Osteocyte (in vitro differentiated cells): ENCODE data around the gene PACS1. TPM values are rescaled to one million over a fixed set of nuclear protein-coding genes. Genes with fewer than 3 reads are reported as not detected.

Experiments
- DNase-seq: peaks from one replicate; pipeline ENCODE4 v3.0.0; 2021; ENCODE audit warnings: mixed read lengths; ENCODE audit not compliant: unreplicated experiment; ENCODE audit errors: extremely low spot score
- H3K27ac Mint-ChIP-seq: one replicate; pipeline ENCODE4 v1.8.0; 2021; ENCODE audit warnings: mild to moderate bottlenecking, mixed read lengths; ENCODE audit not compliant: unreplicated experiment
- H3K27me3 Mint-ChIP-seq: one replicate; pipeline ENCODE4 v1.8.0; 2021; ENCODE audit warnings: mixed read lengths; ENCODE audit not compliant: unreplicated experiment
- H3K36me3 Mint-ChIP-seq: one replicate; pipeline ENCODE4 v1.8.0; 2021; ENCODE audit warnings: mixed read lengths; ENCODE audit not compliant: unreplicated experiment
- H3K4me1 Mint-ChIP-seq: one replicate; pipeline ENCODE4 v1.8.0; 2021; ENCODE audit warnings: mixed read lengths; ENCODE audit not compliant: unreplicated experiment
- H3K4me3 Mint-ChIP-seq: one replicate; pipeline ENCODE4 v1.8.0; 2021; ENCODE audit warnings: mild to moderate bottlenecking, moderate library complexity, mixed read lengths; ENCODE audit not compliant: unreplicated experiment
- H3K9me3 Mint-ChIP-seq: one replicate; pipeline ENCODE4 v1.8.0; 2021; ENCODE audit warnings: mixed read lengths; ENCODE audit not compliant: unreplicated experiment
- CTCF ChIP-seq: fragments of 200-600 bp; sonication (generic); IDR thresholded peaks from 2 replicates; pipeline ENCODE4 v1.5.0; 2021; ENCODE audit warnings: antibody characterized with exemption, mild to moderate bottlenecking, moderate library complexity
- total RNA-seq: library from RNA; stranded (reverse); gene quantifications from 2 replicates; pipeline ENCODE4 v1.2.1, GENCODE V29; 2021

The PACS1 gene
- total RNA-seq, 1 donor from 2014 or later = 83.8 TPM

- no peak for TF ChIP-seq CTCF
Observed at GRCh38 chr11:66216911-66217310, 146.8 kb downstream of the PACS1 start.

GRCh38 chr11:66218036-66218435 lies 148.0 kb downstream of the PACS1 start:
- H3K4me1 Mint-ChIP-seq = peaks cover 1% of the 10 kb centered on the region
- H3K4me3 Mint-ChIP-seq = no peak overlapping the region
- DNase-seq = no peak
- no peaks in the 10 kb centered on the region for H3K9me3 Mint-ChIP-seq
- no peaks in the 10 kb centered on the region for H3K27me3 Mint-ChIP-seq
- H3K36me3 Mint-ChIP-seq = peaks cover 35% of the 10 kb centered on the region
- TF ChIP-seq CTCF = no peak
- no peak overlapping the region for H3K27ac Mint-ChIP-seq

More at GRCh38 chr11:66216911-66217310, 146.8 kb downstream of the PACS1 start:
- no peaks in the 10 kb centered on the region for H3K4me1 Mint-ChIP-seq
- H3K27me3 Mint-ChIP-seq = no peaks in the 10 kb centered on the region
- peak overlapping the region; percentile 23 for H3K27ac Mint-ChIP-seq
- H3K4me3 Mint-ChIP-seq = no peak overlapping the region
- H3K36me3 Mint-ChIP-seq = peaks cover 34% of the 10 kb centered on the region
- no peaks in the 10 kb centered on the region for H3K9me3 Mint-ChIP-seq
- DNase-seq = no peak

- TF ChIP-seq CTCF = no peak
- no peaks in the 10 kb centered on the region for H3K9me3 Mint-ChIP-seq
- no peaks in the 10 kb centered on the region for H3K27me3 Mint-ChIP-seq
- DNase-seq = no peak
- H3K4me3 Mint-ChIP-seq = no peak overlapping the region
- peaks cover 1% of the 10 kb centered on the region for H3K4me1 Mint-ChIP-seq
- H3K36me3 Mint-ChIP-seq = peaks cover 35% of the 10 kb centered on the region
- no peak overlapping the region for H3K27ac Mint-ChIP-seq
Observed at GRCh38 chr11:66218846-66219620, 149.0 kb downstream of the PACS1 start.

GRCh38 chr11:66219846-66220565 lies 149.9 kb downstream of the PACS1 start:
- no peak for DNase-seq
- Mint-ChIP-seq H3K27me3 (no peaks in the 10 kb centered on the region), H3K27ac (no peak overlapping the region), H3K4me3 (no peak overlapping the region), H3K4me1 (peaks cover 1% of the 10 kb centered on the region), H3K9me3 (no peaks in the 10 kb centered on the region), H3K36me3 (peaks cover 36% of the 10 kb centered on the region)
- TF ChIP-seq CTCF = no peak

- no peaks in the 10 kb centered on the region for H3K27me3 Mint-ChIP-seq
- no peaks in the 10 kb centered on the region for H3K9me3 Mint-ChIP-seq
- H3K4me1 Mint-ChIP-seq = peaks cover 1% of the 10 kb centered on the region
- no peak for TF ChIP-seq CTCF
- H3K36me3 Mint-ChIP-seq = peaks cover 39% of the 10 kb centered on the region
- H3K27ac Mint-ChIP-seq = no peak overlapping the region
- no peak overlapping the region for H3K4me3 Mint-ChIP-seq
- DNase-seq = no peak
Observed at GRCh38 chr11:66220566-66220935, 150.5 kb downstream of the PACS1 start.
